ENCODE data around the gene NR3C2.

The NR3C2 gene

GRCh38 chr4:148216321-148216720, 225.9 kb downstream of the NR3C2 start:
- DNase-seq (ENCODE audit: extremely low read depth, low read depth), result no peak
- no peak for TF ChIP-seq CTCF (IDR thresholded peaks at IDR 0.05; ENCODE audit: low read depth, low read length)

- no peak for DNase-seq (ENCODE audit: extremely low read depth, low read depth)
- TF ChIP-seq CTCF (IDR thresholded peaks at IDR 0.05; ENCODE audit: low read depth, low read length), result no peak
Measured at GRCh38 chr4:148215202-148215601, 227.0 kb downstream of the NR3C2 start.

GRCh38 chr4:148214529-148215166, 227.6 kb downstream of the NR3C2 start:
- DNase-seq (ENCODE audit: extremely low read depth, low read depth), result no peak
- TF ChIP-seq CTCF (IDR thresholded peaks at IDR 0.05; ENCODE audit: low read depth, low read length), result no peak

GRCh38 chr4:148211533-148211932, 230.7 kb downstream of the NR3C2 start:
- no peak for TF ChIP-seq CTCF (IDR thresholded peaks at IDR 0.05; ENCODE audit: low read depth, low read length)
- DNase-seq (ENCODE audit: extremely low read depth, low read depth), result no peak

- no peak for DNase-seq (ENCODE audit: extremely low read depth, low read depth)
- TF ChIP-seq CTCF (IDR thresholded peaks at IDR 0.05; ENCODE audit: low read depth, low read length), result no peak
Measured at GRCh38 chr4:148210661-148211060, 231.6 kb downstream of the NR3C2 start.

- no peak for TF ChIP-seq CTCF (IDR thresholded peaks at IDR 0.05; ENCODE audit: low read depth, low read length)
- no peak for DNase-seq (ENCODE audit: extremely low read depth, low read depth)
Measured at GRCh38 chr4:148207068-148207467, 235.1 kb downstream of the NR3C2 start.

GRCh38 chr4:148205476-148205875, 236.7 kb downstream of the NR3C2 start:
- DNase-seq (ENCODE audit: extremely low read depth, low read depth), result no peak
- no peak for TF ChIP-seq CTCF (IDR thresholded peaks at IDR 0.05; ENCODE audit: low read depth, low read length)
